Hepatocyte (in vitro differentiated cells): ENCODE measurements around the gene C10orf67.

Experiments
- CTCF ChIP-seq: fragments of 200-600 bp; sonication (generic); IDR thresholded peaks from 2 replicates; pipeline ENCODE4 v1.5.1; 2016; ENCODE audit warnings: antibody characterized with exemption, mild to moderate bottlenecking; ENCODE audit not compliant: poor library complexity
- EZH2 ChIP-seq: fragments of 200-600 bp; sonication (generic); IDR thresholded peaks from 2 replicates; pipeline ENCODE4 v1.6.1; 2016; ENCODE audit warnings: antibody characterized with exemption, mild to moderate bottlenecking, borderline replicate concordance
- EZH2phosphoT487 ChIP-seq: fragments of 200-600 bp; sonication (generic); IDR thresholded peaks from one replicate; pipeline ENCODE4 v1.6.1; 2018; ENCODE audit warnings: antibody characterized with exemption, mild to moderate bottlenecking, low read depth, moderate library complexity; ENCODE audit not compliant: unreplicated experiment, severe bottlenecking

- TF ChIP-seq CTCF (no peak), EZH2 (no peak), EZH2phosphoT487 (no peak)
Observed at GRCh38 chr10:23373156-23373555, 28.6 kb upstream of the C10orf67 start.
